ENCODE measurements around the gene KREMEN1.

Gene KREMEN1

DNA sequence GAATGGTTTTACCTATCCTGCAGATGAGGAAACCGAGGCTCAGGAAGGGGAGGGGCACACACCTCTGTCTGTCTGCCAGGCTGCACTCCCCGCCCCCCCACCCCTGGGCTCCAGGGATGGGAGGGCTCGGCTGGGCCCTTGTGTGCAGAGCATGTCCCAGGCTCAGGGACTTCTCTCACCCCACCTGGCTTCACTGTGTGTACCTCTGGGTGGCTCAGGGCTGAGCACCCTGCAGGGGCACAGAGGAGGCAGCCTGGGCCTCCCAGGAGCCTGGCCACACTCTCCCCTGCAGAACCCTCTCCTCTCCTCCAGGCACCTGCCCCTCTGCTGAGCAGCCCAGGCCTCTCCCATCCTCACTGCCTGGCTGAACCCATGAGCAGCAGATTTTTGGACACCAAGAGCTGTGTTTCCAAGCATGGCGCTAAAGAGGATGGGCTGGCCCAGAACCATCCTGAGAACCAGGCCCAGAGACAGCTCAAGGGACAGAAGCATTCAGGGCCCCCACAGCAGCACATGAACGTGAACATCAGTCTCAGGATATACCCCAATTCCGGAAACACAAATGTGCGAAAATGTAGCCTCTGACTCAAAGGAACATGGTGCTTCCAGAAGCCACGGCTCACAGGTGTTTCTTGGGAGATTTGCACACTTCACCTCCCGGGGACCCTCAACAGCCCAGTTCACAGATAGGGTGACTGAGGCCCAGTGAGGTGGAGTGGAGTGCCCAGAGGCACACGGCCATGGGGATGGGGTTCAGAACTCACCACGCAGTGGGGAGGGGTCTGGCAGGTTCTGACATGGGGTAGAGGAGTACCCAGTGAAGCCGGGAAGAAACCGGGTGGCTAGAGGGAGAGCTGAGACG, 143.4 kb downstream of the KREMEN1 start:
- TF ChIP-seq EZH2 (IDR thresholded peaks at IDR 0.05; ENCODE audit: borderline replicate concordance, low read depth, low read length, severe bottlenecking) = no peak
- TF ChIP-seq, protein P1, sequence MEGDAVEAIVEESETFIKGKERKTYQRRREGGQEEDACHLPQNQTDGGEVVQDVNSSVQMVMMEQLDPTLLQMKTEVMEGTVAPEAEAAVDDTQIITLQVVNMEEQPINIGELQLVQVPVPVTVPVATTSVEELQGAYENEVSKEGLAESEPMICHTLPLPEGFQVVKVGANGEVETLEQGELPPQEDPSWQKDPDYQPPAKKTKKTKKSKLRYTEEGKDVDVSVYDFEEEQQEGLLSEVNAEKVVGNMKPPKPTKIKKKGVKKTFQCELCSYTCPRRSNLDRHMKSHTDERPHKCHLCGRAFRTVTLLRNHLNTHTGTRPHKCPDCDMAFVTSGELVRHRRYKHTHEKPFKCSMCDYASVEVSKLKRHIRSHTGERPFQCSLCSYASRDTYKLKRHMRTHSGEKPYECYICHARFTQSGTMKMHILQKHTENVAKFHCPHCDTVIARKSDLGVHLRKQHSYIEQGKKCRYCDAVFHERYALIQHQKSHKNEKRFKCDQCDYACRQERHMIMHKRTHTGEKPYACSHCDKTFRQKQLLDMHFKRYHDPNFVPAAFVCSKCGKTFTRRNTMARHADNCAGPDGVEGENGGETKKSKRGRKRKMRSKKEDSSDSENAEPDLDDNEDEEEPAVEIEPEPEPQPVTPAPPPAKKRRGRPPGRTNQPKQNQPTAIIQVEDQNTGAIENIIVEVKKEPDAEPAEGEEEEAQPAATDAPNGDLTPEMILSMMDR (IDR thresholded peaks at IDR 0.05; ENCODE audit: borderline replicate concordance, extremely low read depth, low read length, poor library complexity, severe bottlenecking) = no peak
- H4K20me1 ChIP-seq (ENCODE audit: insufficient read depth, low read length) = peaks cover 38% of the 10 kb centered on the region
- no peak for ATAC-seq (ENCODE audit: insufficient read depth, low read depth)

GRCh38 chr22:29216873-29217666, 144.2 kb downstream of the KREMEN1 start:
- Histone ChIP-seq H3K9ac (ENCODE audit: low read depth, low read length) (no peak overlapping the region), H2AFZ (ENCODE audit: low read depth, low read length) (no peak overlapping the region), H3K4me3 (ENCODE audit: low read depth in 1 of 2, low read length in 2 of 2) (no peak overlapping the region), H3K27ac (ENCODE audit: low read length) (peak overlapping the region; percentile 56; the same call in 1 of the 2 replicates), H3K4me2 (ENCODE audit: insufficient read depth, low read length) (no peak overlapping the region), H3K36me3 (ENCODE audit: insufficient read depth, low read length) (peaks cover 68% of the 10 kb centered on the region), H3K27me3 (ENCODE audit: insufficient read depth, low read length, poor library complexity) (no peaks in the 10 kb centered on the region), H3K9me3 (ENCODE audit: insufficient read depth, low read length, severe bottlenecking) (no peaks in the 10 kb centered on the region), H4K20me1 (ENCODE audit: insufficient read depth, low read length) (peaks cover 32% of the 10 kb centered on the region), H3K79me2 (ENCODE audit: insufficient read depth, low read length) (peaks cover 14% of the 10 kb centered on the region), H3K4me1 (ENCODE audit: insufficient read depth, low read length) (0 out of 2 replicates have a peak, but pooled peaks cover 4% of the 10 kb centered on the region)
- no peak for TF ChIP-seq EZH2 (IDR thresholded peaks at IDR 0.05; ENCODE audit: borderline replicate concordance, low read depth, low read length, severe bottlenecking)
- TF ChIP-seq, protein P1 (IDR thresholded peaks at IDR 0.05; ENCODE audit: borderline replicate concordance, extremely low read depth, low read length, poor library complexity, severe bottlenecking) = no peak
- DNase-seq (no peak), ATAC-seq (ENCODE audit: insufficient read depth, low read depth) (peak; percentile 20; the same call in 1 of the 3 replicates)

More for the DNA sequence above, 143.4 kb downstream of the KREMEN1 start:
- Histone ChIP-seq H3K4me2 (ENCODE audit: insufficient read depth, low read length) (no peak overlapping the region), H3K9me3 (ENCODE audit: insufficient read depth, low read length, severe bottlenecking) (no peaks in the 10 kb centered on the region), H3K4me3 (ENCODE audit: low read depth in 1 of 2, low read length in 2 of 2) (no peak overlapping the region), H3K9ac (ENCODE audit: low read depth, low read length) (no peak overlapping the region; the same call in 1 of the 2 replicates), H3K4me1 (ENCODE audit: insufficient read depth, low read length) (0 out of 2 replicates have a peak, but pooled peaks cover 4% of the 10 kb centered on the region), H3K79me2 (ENCODE audit: insufficient read depth, low read length) (peaks cover 19% of the 10 kb centered on the region), H2AFZ (ENCODE audit: low read depth, low read length) (no peak overlapping the region), H3K27ac (ENCODE audit: low read length) (0 out of 2 replicates have a peak overlapping the region, but pooled peaks have one; percentile 4), H3K27me3 (ENCODE audit: insufficient read depth, low read length, poor library complexity) (no peaks in the 10 kb centered on the region), H3K36me3 (ENCODE audit: insufficient read depth, low read length) (peaks cover 72% of the 10 kb centered on the region)
- no peak for DNase-seq

Data from DND-41 (cell line).